Measurements from ENCODE around the gene PTPRT. TPM values are rescaled to one million over a fixed set of nuclear protein-coding genes. Genes with fewer than 3 reads are reported as not detected.

Gene PTPRT
- total and polyA plus RNA-seq, 7 donors: under 0.01 to 0.09 (median 0.03) TPM; not detected in 1

DNA sequence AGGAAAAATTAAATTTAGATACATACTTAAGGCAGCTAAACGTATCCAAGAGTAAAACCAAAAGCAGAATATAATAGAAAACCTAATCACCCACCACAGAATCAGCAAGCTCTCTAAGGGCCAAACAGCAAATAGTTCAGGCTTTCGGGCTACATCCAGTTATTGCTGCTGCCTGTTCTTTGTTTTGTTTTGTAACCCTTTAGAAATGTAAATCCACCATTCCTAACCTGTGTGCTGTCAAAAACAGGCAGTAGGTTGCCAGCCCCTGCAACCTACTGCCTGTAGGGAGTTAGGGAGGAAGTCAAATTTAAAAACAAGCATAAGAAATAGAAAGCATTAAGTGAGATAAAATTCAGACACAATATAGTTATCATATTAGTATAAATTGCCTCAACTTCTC, 225.9 kb downstream of the PTPRT start:
- no peak for DNase-seq
- Histone ChIP-seq H3K27me3 (ENCODE audit: insufficient read depth in 3 of 3, low read length in 2 of 3) (peaks cover 0 to 3% (median 0%) of the 10 kb centered on the region in 3 donors), H3K4me3 (no peak overlapping the region), H3K9me3 (no peaks in the 10 kb centered on the region), H3K36me3 (ENCODE audit: insufficient read depth in 1 of 2, low read depth in 1 of 2) (no peaks in the 10 kb centered on the region), H3K27ac (no peak overlapping the region), H3K4me1 (no peaks in the 10 kb centered on the region)
- TF ChIP-seq, protein P1, sequence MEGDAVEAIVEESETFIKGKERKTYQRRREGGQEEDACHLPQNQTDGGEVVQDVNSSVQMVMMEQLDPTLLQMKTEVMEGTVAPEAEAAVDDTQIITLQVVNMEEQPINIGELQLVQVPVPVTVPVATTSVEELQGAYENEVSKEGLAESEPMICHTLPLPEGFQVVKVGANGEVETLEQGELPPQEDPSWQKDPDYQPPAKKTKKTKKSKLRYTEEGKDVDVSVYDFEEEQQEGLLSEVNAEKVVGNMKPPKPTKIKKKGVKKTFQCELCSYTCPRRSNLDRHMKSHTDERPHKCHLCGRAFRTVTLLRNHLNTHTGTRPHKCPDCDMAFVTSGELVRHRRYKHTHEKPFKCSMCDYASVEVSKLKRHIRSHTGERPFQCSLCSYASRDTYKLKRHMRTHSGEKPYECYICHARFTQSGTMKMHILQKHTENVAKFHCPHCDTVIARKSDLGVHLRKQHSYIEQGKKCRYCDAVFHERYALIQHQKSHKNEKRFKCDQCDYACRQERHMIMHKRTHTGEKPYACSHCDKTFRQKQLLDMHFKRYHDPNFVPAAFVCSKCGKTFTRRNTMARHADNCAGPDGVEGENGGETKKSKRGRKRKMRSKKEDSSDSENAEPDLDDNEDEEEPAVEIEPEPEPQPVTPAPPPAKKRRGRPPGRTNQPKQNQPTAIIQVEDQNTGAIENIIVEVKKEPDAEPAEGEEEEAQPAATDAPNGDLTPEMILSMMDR (IDR thresholded peaks at IDR 0.05): no peak
- intact Hi-C loops (cut with DNase I): no loop called here
- WGBS, 3 donors: 53 to 59% (median 58%) methylated on average over 2 of the region's 2 CpGs
- ATAC-seq: no peak

- TF ChIP-seq, protein P1 (IDR thresholded peaks at IDR 0.05): no peak
- intact Hi-C loops (cut with DNase I): no loop called here
- ATAC-seq (no peak), DNase-seq (no peak)
- Histone ChIP-seq H3K27me3 (ENCODE audit: insufficient read depth in 3 of 3, low read length in 2 of 3) (peaks cover 0 to 3% (median 0%) of the 10 kb centered on the region in 3 donors), H3K4me1 (no peaks in the 10 kb centered on the region), H3K36me3 (ENCODE audit: insufficient read depth in 1 of 2, low read depth in 1 of 2) (no peaks in the 10 kb centered on the region), H3K9me3 (no peaks in the 10 kb centered on the region), H3K4me3 (no peak overlapping the region), H3K27ac (no peak overlapping the region)
- WGBS, 3 donors: 75 to 80% (median 76%) methylated on average over 6 of the region's 6 CpGs
These were observed 227.9 kb downstream of the PTPRT start for GRCh38 chr20:42961771-42962170.

GRCh38 chr20:42959996-42960395, 229.7 kb downstream of the PTPRT start:
- no peak for DNase-seq
- Histone ChIP-seq H3K4me3 (no peak overlapping the region), H3K27ac (no peak overlapping the region), H3K27me3 (ENCODE audit: insufficient read depth in 3 of 3, low read length in 2 of 3) (peaks cover 0 to 3% (median 0%) of the 10 kb centered on the region in 3 donors), H3K9me3 (no peaks in the 10 kb centered on the region), H3K4me1 (no peaks in the 10 kb centered on the region), H3K36me3 (ENCODE audit: insufficient read depth in 1 of 2, low read depth in 1 of 2) (no peaks in the 10 kb centered on the region)
- WGBS, 3 donors: 65 to 75% (median 74%) methylated on average over 2 of the region's 2 CpGs
- ATAC-seq: no peak
- intact Hi-C loops (cut with DNase I): no loop called here
- TF ChIP-seq, protein P1 (IDR thresholded peaks at IDR 0.05): no peak

DNA sequence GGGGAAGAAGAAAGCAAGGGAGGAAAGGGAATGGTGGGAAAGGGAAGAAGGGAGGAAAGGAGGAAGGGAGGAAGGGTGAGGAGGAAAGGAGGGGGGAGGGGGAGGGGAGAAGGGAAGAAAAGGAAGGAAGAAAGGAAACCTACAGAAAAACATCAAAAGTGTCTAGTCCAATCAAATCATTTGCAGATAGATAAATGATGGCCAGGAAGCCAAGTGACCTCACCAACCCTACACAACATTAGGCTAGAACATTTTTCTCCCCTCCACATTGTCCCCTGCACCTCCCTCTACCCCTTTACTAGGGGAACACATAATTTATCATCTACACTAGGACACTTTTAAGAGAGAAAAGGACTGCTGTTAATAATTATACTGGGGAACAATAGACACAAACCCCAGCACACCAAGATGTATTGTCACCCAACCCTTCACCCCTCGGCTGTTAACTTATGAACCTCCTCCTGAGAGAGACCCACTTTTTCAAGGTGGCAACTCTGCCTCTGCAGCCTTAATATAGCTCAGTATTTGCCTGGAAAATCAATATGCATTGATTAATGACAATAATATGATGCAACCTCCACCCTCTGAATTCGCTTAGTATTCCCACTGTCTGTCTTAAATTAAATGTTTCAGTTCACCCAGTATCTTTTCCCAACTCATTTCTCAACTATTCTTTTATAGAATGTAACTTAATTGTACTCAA, 231.2 kb downstream of the PTPRT start:
- 80 to 84% (median 84%) methylated on average over 2 of the region's 2 CpGs for WGBS, 3 donors

More for the DNA sequence above, 231.2 kb downstream of the PTPRT start:
- DNase-seq: no peak
- H3K4me3 ChIP-seq: no peak overlapping the region
- no peak for ATAC-seq
- H3K27ac ChIP-seq: no peak overlapping the region
- no peaks in the 10 kb centered on the region for H3K36me3 ChIP-seq (ENCODE audit: insufficient read depth in 1 of 2, low read depth in 1 of 2)
- TF ChIP-seq, protein P1 (IDR thresholded peaks at IDR 0.05): no peak
- no peaks in the 10 kb centered on the region for H3K4me1 ChIP-seq
- no peaks in the 10 kb centered on the region for H3K9me3 ChIP-seq
- intact Hi-C loops (cut with DNase I): no loop called here
- peaks cover 0 to 3% (median 0%) of the 10 kb centered on the region in 3 donors for H3K27me3 ChIP-seq (ENCODE audit: insufficient read depth in 3 of 3, low read length in 2 of 3)
